Panc1 (cell line): ENCODE data around the gene SLC25A46. TPM values are rescaled to one million over a fixed set of nuclear protein-coding genes. Genes with fewer than 3 reads are reported as not detected.

ENCODE experiments used
- ATAC-seq: fragments of 200-7000 bp; cut with Tn5 transposase; 2 replicates; pipeline ENCODE4 v1.9.1; 2020; ENCODE audit warnings: mild to moderate bottlenecking, moderate library complexity
- BruUV-seq: library from RNA; stranded (reverse); fragments of 400-500 nt; replicated peaks from 2 replicates; lab custom pipeline; 2021; lab: Mats Ljungman, UMichigan
- CTCF ChIA-PET: fragments of 300-600 bp; sonication (Branson Sonifier 250); formaldehyde crosslinking; loops from one replicate; lab custom pipeline; 2022; ENCODE audit warnings: antibody characterized with exemption; lab: Charles Lee
- POLR2A ChIA-PET: fragments of 300-600 bp; sonication (Branson Sonifier 250); formaldehyde crosslinking; loops from one replicate; lab custom pipeline; 2022; ENCODE audit warnings: antibody characterized with exemption; lab: Charles Lee
- DNase-seq: peaks from one replicate; pipeline ENCODE4 v3.0.0-alpha.2; 2010; ENCODE audit warnings: low read depth, low spot score
- H3K27ac ChIP-seq: 2 replicates; pipeline ENCODE4 v1.5.1; 2011; ENCODE audit warnings: mild to moderate bottlenecking, low read length, inconsistent platforms
- H3K27me3 ChIP-seq: fragments of 200-500 bp; sonication (Bioruptor generic); 2 replicates; pipeline ENCODE4 v1.6.0; 2014; ENCODE audit warnings: low read length, inconsistent platforms; ENCODE audit not compliant: control insufficient read depth, insufficient read depth
- H3K36me3 ChIP-seq: fragments of 200-500 bp; sonication (Bioruptor generic); 2 replicates; pipeline ENCODE4 v1.5.1; 2014; ENCODE audit warnings: inconsistent platforms, mild to moderate bottlenecking, low read length, moderate library complexity; ENCODE audit not compliant: control insufficient read depth, insufficient read depth
- H3K4me1 ChIP-seq: 2 replicates; pipeline ENCODE4 v1.5.1; 2011; ENCODE audit warnings: inconsistent platforms, mild to moderate bottlenecking, low read length, moderate library complexity; ENCODE audit not compliant: control insufficient read depth, insufficient read depth
- H3K4me3 ChIP-seq, 2 experiments: 2 replicates each; pipeline ENCODE4 v1.5.1; 2011 to 2012; ENCODE audit warnings: low read depth in 2 of 2, low read length in 2 of 2, mild to moderate bottlenecking in 2 of 2, inconsistent platforms in 1 of 2, moderate library complexity in 1 of 2
- H3K9me3 ChIP-seq: fragments of 200-500 bp; sonication (Bioruptor generic); 2 replicates; pipeline ENCODE4 v1.5.1; 2014; ENCODE audit warnings: low read depth, mild to moderate bottlenecking, inconsistent platforms, low read length, moderate library complexity; ENCODE audit not compliant: control insufficient read depth, insufficient read depth
- CTCF ChIP-seq: fragments of 450-650 bp; IDR thresholded peaks from 2 replicates; pipeline ENCODE4 v1.5.1; 2017; ENCODE audit warnings: mild to moderate bottlenecking
- POLR2AphosphoS5 ChIP-seq: IDR thresholded peaks from 2 replicates; pipeline ENCODE4 v1.6.1; 2012; ENCODE audit warnings: mild to moderate bottlenecking, low read depth, low read length, moderate library complexity
- REST ChIP-seq, 2 experiments: IDR thresholded peaks; 2 replicates each; pipeline ENCODE4 v1.6.1; 2011 to 2012; ENCODE audit warnings: low read depth in 2 of 2, control low read depth in 1 of 2, low read length in 1 of 2, mild to moderate bottlenecking in 1 of 2, moderate library complexity in 1 of 2; ENCODE audit not compliant: insufficient read depth in 1 of 2
- SIN3A ChIP-seq: IDR thresholded peaks from 2 replicates; pipeline ENCODE4 v1.6.1; 2012; ENCODE audit warnings: low read depth, mild to moderate bottlenecking, low read length, moderate library complexity, borderline replicate concordance; ENCODE audit not compliant: insufficient read depth
- TCF7L2 ChIP-seq: IDR thresholded peaks from 2 replicates; pipeline ENCODE4 v1.6.1; 2011; ENCODE audit warnings: mild to moderate bottlenecking, low read depth, low read length, inconsistent platforms
- in situ Hi-C: cut with HindIII; loops from 2 replicates; pipeline ENCODE4 v1.10.0; 2016; ENCODE audit warnings: low sequenced_read_pairs, low pct_unique_long_range_greater_than_20kb
- intact Hi-C: fragments of 100-400 bp; cut with micrococcal nuclease; formaldehyde crosslinking; loops from one replicate; pipeline ENCODE4 v1.10.0; 2022; ENCODE audit not compliant: unreplicated experiment
- total RNA-seq: library from RNA; stranded (reverse); gene quantifications from one replicate; pipeline ENCODE4 v1.2.1, GENCODE V29; 2021; ENCODE audit not compliant: unreplicated experiment

The SLC25A46 gene
- total RNA-seq, 1 experiment from 2014 or later = 34.5 TPM

GRCh38 chr5:110702300-110702699, 36.5 kb upstream of the SLC25A46 start:
- no peaks in the 10 kb centered on the region for H3K9me3 ChIP-seq
- CTCF ChIA-PET = no interaction called here
- POLR2A ChIA-PET = no interaction called here
- no peak overlapping the region for H3K27ac ChIP-seq
- ATAC-seq = no peak
- TF ChIP-seq CTCF = no peak
- no peak for TF ChIP-seq TCF7L2
- TF ChIP-seq POLR2AphosphoS5 = no peak
- no peak for TF ChIP-seq REST (IDR thresholded peaks at IDR 0.05; ENCODE audit: insufficient read depth in 1 of 2, low read depth in 2 of 2, low read length in 1 of 2)
- H3K4me1 ChIP-seq = no peaks in the 10 kb centered on the region
- H3K27me3 ChIP-seq = no peaks in the 10 kb centered on the region
- intact Hi-C loops = no loop called here
- no peak overlapping the region for H3K4me3 ChIP-seq
- no peak for DNase-seq
- H3K36me3 ChIP-seq = no peaks in the 10 kb centered on the region
- no TSS peak for BruUV-seq
- in situ Hi-C loops = no loop called here

GRCh38 chr5:110702704-110703103, 36.1 kb upstream of the SLC25A46 start:
- H3K36me3 ChIP-seq = no peaks in the 10 kb centered on the region
- DNase-seq = no peak
- H3K4me3 ChIP-seq = no peak overlapping the region
- no peak for ATAC-seq
- no peak for TF ChIP-seq SIN3A
- no peak for TF ChIP-seq REST (IDR thresholded peaks at IDR 0.05; ENCODE audit: insufficient read depth in 1 of 2, low read depth in 2 of 2, low read length in 1 of 2)
- no peak for TF ChIP-seq POLR2AphosphoS5
- TF ChIP-seq TCF7L2 = no peak
- no peak for TF ChIP-seq CTCF
- POLR2A ChIA-PET = no interaction called here
- no peak overlapping the region for H3K27ac ChIP-seq
- in situ Hi-C loops = no loop called here
- no peaks in the 10 kb centered on the region for H3K4me1 ChIP-seq
- H3K27me3 ChIP-seq = no peaks in the 10 kb centered on the region
- CTCF ChIA-PET = no interaction called here
- no peaks in the 10 kb centered on the region for H3K9me3 ChIP-seq
- intact Hi-C loops = no loop called here
- no TSS peak for BruUV-seq
